Astrocyte (in vitro differentiated cells and primary cell): ENCODE data around the gene MOV10. TPM values are rescaled to one million over a fixed set of nuclear protein-coding genes. Genes with fewer than 3 reads are reported as not detected.

Experiments used
- DNase-seq: peaks from one replicate; pipeline ENCODE4 v3.0.0-alpha.2; 2010; ENCODE audit warnings: low read depth
- FAIRE-seq: peaks from 2 replicates; lab custom pipeline; 2011; peaks lifted over from hg19 to GRCh38; lab: Jason Lieb, UNC
- H2AFZ ChIP-seq: 2 replicates; pipeline ENCODE4 v1.6.0; 2012; ENCODE audit warnings: low read depth, low read length, inconsistent platforms
- H3K27ac ChIP-seq: 2 replicates; pipeline ENCODE4 v1.5.1; 2011; ENCODE audit warnings: low read depth, low read length, inconsistent platforms
- H3K27me3 ChIP-seq: 2 replicates; pipeline ENCODE4 v1.6.0; 2011; ENCODE audit warnings: low read length, inconsistent platforms; ENCODE audit not compliant: insufficient read depth
- H3K36me3 ChIP-seq: 2 replicates; pipeline ENCODE4 v1.5.1; 2011; ENCODE audit warnings: low read length, inconsistent platforms; ENCODE audit not compliant: insufficient read depth
- H3K4me1 ChIP-seq: 2 replicates; pipeline ENCODE4 v1.5.1; 2011; ENCODE audit warnings: low read length, inconsistent platforms; ENCODE audit not compliant: insufficient read depth
- H3K4me2 ChIP-seq: 2 replicates; pipeline ENCODE4 v1.6.0; 2012; ENCODE audit warnings: low read length, inconsistent platforms
- H3K4me3 ChIP-seq: 2 replicates; pipeline ENCODE4 v1.5.1; 2011; ENCODE audit warnings: low read depth, mild to moderate bottlenecking, low read length, inconsistent platforms; ENCODE audit not compliant: insufficient read depth
- H3K79me2 ChIP-seq: 2 replicates; pipeline ENCODE4 v1.6.0; 2012; ENCODE audit warnings: mild to moderate bottlenecking, low read length, inconsistent platforms; ENCODE audit not compliant: insufficient read depth
- H3K9ac ChIP-seq: 2 replicates; pipeline ENCODE4 v1.6.0; 2012; ENCODE audit warnings: mild to moderate bottlenecking, low read length, inconsistent platforms
- H3K9me3 ChIP-seq: 2 replicates; pipeline ENCODE4 v1.5.1; 2012; ENCODE audit warnings: low read depth, mild to moderate bottlenecking, low read length, inconsistent platforms; ENCODE audit not compliant: insufficient read depth
- H4K20me1 ChIP-seq: 2 replicates; pipeline ENCODE4 v1.6.0; 2012; ENCODE audit warnings: low read length, inconsistent platforms; ENCODE audit not compliant: insufficient read depth
- H3K27ac Mint-ChIP-seq: one replicate; pipeline ENCODE4 v1.8.0; 2021; ENCODE audit warnings: mild to moderate bottlenecking, mixed read lengths; ENCODE audit not compliant: unreplicated experiment
- H3K27me3 Mint-ChIP-seq: one replicate; pipeline ENCODE4 v1.8.0; 2021; ENCODE audit warnings: low read depth, mixed read lengths; ENCODE audit not compliant: unreplicated experiment
- H3K36me3 Mint-ChIP-seq: one replicate; pipeline ENCODE4 v1.8.0; 2021; ENCODE audit warnings: low read depth, mixed read lengths; ENCODE audit not compliant: unreplicated experiment
- H3K4me1 Mint-ChIP-seq: one replicate; pipeline ENCODE4 v1.8.0; 2021; ENCODE audit warnings: low read depth, mixed read lengths; ENCODE audit not compliant: unreplicated experiment
- H3K4me3 Mint-ChIP-seq: one replicate; pipeline ENCODE4 v1.8.0; 2021; ENCODE audit warnings: mild to moderate bottlenecking, moderate library complexity, mixed read lengths; ENCODE audit not compliant: unreplicated experiment
- H3K9me3 Mint-ChIP-seq: one replicate; pipeline ENCODE4 v1.8.0; 2021; ENCODE audit warnings: mild to moderate bottlenecking, mixed read lengths; ENCODE audit not compliant: unreplicated experiment
- EZH2 ChIP-seq: IDR thresholded peaks from 2 replicates; pipeline ENCODE4 v1.6.1; 2012; ENCODE audit warnings: mild to moderate bottlenecking, low read length, inconsistent platforms; ENCODE audit not compliant: insufficient read depth
- total RNA-seq: library from RNA; stranded (reverse); gene quantifications from 2 replicates; pipeline ENCODE4 v1.2.1, GENCODE V29; 2021
- TF ChIP-seq, protein P1 (sequence below): IDR thresholded peaks from 2 replicates; pipeline ENCODE4 v1.5.1; 2011; ENCODE audit warnings: low read depth, mild to moderate bottlenecking, inconsistent platforms, low read length, moderate library complexity; ENCODE audit not compliant: insufficient read depth

Gene MOV10
- total RNA-seq, 1 donor from 2014 or later: 121 TPM

DNA sequence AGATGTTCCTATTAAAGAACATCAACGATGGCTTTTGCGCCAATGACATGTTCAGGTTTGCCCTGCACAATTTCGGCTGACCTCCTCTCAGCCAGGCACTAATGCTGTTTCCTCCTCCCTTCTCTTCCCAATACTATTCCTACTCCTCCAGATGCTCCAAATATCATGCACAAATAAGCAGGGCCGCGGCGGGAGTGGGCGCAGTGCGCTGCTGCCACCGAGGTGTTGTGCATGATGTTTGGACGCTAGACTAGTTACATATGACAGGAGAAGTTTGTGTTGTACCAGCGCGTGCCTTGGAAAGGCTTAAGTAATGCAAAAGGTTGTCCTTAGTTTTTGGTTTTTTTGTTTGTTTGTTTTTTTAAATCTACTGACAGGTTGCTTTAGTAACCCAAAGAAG lies 73.9 kb downstream of the MOV10 start:
- Mint-ChIP-seq H3K4me3 (no peak overlapping the region), H3K27ac (no peak overlapping the region), H3K9me3 (peaks cover 4% of the 10 kb centered on the region), H3K4me1 (no peaks in the 10 kb centered on the region), H3K36me3 (no peaks in the 10 kb centered on the region), H3K27me3 (peaks cover 10% of the 10 kb centered on the region)
- no peak overlapping the region for H3K4me2 ChIP-seq
- H4K20me1 ChIP-seq: no peaks in the 10 kb centered on the region
- no peaks in the 10 kb centered on the region for H3K9me3 ChIP-seq
- H3K36me3 ChIP-seq: no peaks in the 10 kb centered on the region
- H2AFZ ChIP-seq: no peak overlapping the region
- H3K79me2 ChIP-seq: no peaks in the 10 kb centered on the region
- DNase-seq: no peak
- FAIRE-seq: no peak
- H3K9ac ChIP-seq: no peak overlapping the region
- no peak overlapping the region for H3K4me3 ChIP-seq
- peaks cover 6% of the 10 kb centered on the region for H3K4me1 ChIP-seq
- TF ChIP-seq EZH2: no peak
- TF ChIP-seq, protein P1, sequence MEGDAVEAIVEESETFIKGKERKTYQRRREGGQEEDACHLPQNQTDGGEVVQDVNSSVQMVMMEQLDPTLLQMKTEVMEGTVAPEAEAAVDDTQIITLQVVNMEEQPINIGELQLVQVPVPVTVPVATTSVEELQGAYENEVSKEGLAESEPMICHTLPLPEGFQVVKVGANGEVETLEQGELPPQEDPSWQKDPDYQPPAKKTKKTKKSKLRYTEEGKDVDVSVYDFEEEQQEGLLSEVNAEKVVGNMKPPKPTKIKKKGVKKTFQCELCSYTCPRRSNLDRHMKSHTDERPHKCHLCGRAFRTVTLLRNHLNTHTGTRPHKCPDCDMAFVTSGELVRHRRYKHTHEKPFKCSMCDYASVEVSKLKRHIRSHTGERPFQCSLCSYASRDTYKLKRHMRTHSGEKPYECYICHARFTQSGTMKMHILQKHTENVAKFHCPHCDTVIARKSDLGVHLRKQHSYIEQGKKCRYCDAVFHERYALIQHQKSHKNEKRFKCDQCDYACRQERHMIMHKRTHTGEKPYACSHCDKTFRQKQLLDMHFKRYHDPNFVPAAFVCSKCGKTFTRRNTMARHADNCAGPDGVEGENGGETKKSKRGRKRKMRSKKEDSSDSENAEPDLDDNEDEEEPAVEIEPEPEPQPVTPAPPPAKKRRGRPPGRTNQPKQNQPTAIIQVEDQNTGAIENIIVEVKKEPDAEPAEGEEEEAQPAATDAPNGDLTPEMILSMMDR: no peak
- H3K27ac ChIP-seq: no peak overlapping the region
- H3K27me3 ChIP-seq: peaks cover 3% of the 10 kb centered on the region

Other genes starting within 250 kb of the MOV10 start
- 18.0 and 18.5 TPM in 2 replicates for gene WNT2B, start 165.7 kb upstream of the MOV10 start, total RNA-seq
- 14.8 and 14.9 TPM in 2 replicates for gene ST7L, start 55.5 kb upstream of the MOV10 start, total RNA-seq
- 170 and 171 TPM in 2 replicates for gene CAPZA1, start 54.8 kb upstream of the MOV10 start, total RNA-seq
- gene RHOC, start 32.5 kb downstream of the MOV10 start, total RNA-seq: 585 and 657 TPM in 2 replicates
- 5.2 TPM in 2 replicates for gene PPM1J, start 40.7 kb downstream of the MOV10 start, total RNA-seq